Endothelial cell of umbilical vein (primary cell): ENCODE measurements around the gene TPST1. TPM values are rescaled to one million over a fixed set of nuclear protein-coding genes. Genes with fewer than 3 reads are reported as not detected.

ENCODE experiments used
- BruUV-seq: library from RNA; stranded (reverse); fragments of 400-500 nt; replicated peaks from 2 replicates; lab custom pipeline; 2021; lab: Mats Ljungman, UMichigan
- CTCF ChIA-PET: fragments of 300-600, 350-600 bp; sonication (Branson Sonifier 250); formaldehyde crosslinking; loops from one replicate; lab custom pipeline; 2021; ENCODE audit warnings: antibody characterized with exemption, inconsistent platforms; lab: Charles Lee
- POLR2A ChIA-PET: fragments of 300-600, 350-600 bp; sonication (Branson Sonifier 250); formaldehyde crosslinking; loops from one replicate; lab custom pipeline; 2021; ENCODE audit warnings: antibody characterized with exemption, inconsistent platforms; lab: Charles Lee
- DNase-seq: peaks from one replicate; pipeline ENCODE4 v3.0.0-alpha.2; 2011; ENCODE audit warnings: low read depth, low spot score
- FAIRE-seq: peaks from 2 replicates; lab custom pipeline; 2011; peaks lifted over from hg19 to GRCh38; lab: Jason Lieb, UNC
- H2AFZ ChIP-seq: 2 replicates; pipeline ENCODE4 v1.6.0; 2012; ENCODE audit warnings: low read depth, low read length, control low read depth, inconsistent platforms
- H3K27ac ChIP-seq: 2 replicates; pipeline ENCODE4 v1.5.1; 2011; ENCODE audit warnings: low read depth, mild to moderate bottlenecking, control low read depth, low read length, moderate library complexity; ENCODE audit not compliant: insufficient read depth
- H3K27me3 ChIP-seq, 2 experiments: 2 replicates each; pipeline versions ENCODE4 v1.6.0 to v1.6.1; 2011; ENCODE audit warnings: low read length in 2 of 2, mixed read lengths in 1 of 2; ENCODE audit not compliant: control insufficient read depth in 2 of 2, insufficient read depth in 2 of 2
- H3K36me3 ChIP-seq, 2 experiments: 2 replicates in 1 of 2; 3 replicates in 1 of 2; pipeline ENCODE4 v1.5.1; 2011; ENCODE audit warnings: low read length in 2 of 2, mild to moderate bottlenecking in 1 of 2, moderate library complexity in 1 of 2; ENCODE audit not compliant: control insufficient read depth in 2 of 2, insufficient read depth in 2 of 2; ENCODE audit errors: extremely low read depth in 1 of 2
- H3K4me1 ChIP-seq: 3 replicates; pipeline ENCODE4 v1.5.1; 2011; ENCODE audit warnings: mild to moderate bottlenecking, low read length; ENCODE audit not compliant: control insufficient read depth, insufficient read depth; ENCODE audit errors: extremely low read depth
- H3K4me2 ChIP-seq: 2 replicates; pipeline ENCODE4 v1.6.1; 2011; ENCODE audit warnings: low read length, control low read depth, mixed read lengths; ENCODE audit not compliant: insufficient read depth
- H3K4me3 ChIP-seq, 3 experiments: fragments of 200-600 bp in 1 of 3; sonication (generic), shearing (Covaris generic) in 1 of 3; replicated peaks in 1 of 3; 2 replicates each; pipeline ENCODE4 v1.5.1; 2011 to 2016; ENCODE audit warnings: control low read depth in 3 of 3, low read length in 3 of 3, mild to moderate bottlenecking in 2 of 3, inconsistent platforms in 1 of 3, low read depth in 1 of 3, moderate library complexity in 1 of 3; ENCODE audit not compliant: insufficient read depth in 1 of 3
- H3K79me2 ChIP-seq: 2 replicates; pipeline ENCODE4 v1.6.0; 2012; ENCODE audit warnings: low read length, inconsistent platforms; ENCODE audit not compliant: control insufficient read depth, insufficient read depth
- H3K9ac ChIP-seq: replicated peaks from 2 replicates; pipeline ENCODE3; 2011; ENCODE audit warnings: low read length, control low read depth; ENCODE audit not compliant: insufficient read depth; ENCODE audit errors: extremely low read depth
- H3K9me1 ChIP-seq: replicated peaks from 3 replicates; pipeline ENCODE4 v1.6.0; 2011; ENCODE audit warnings: mild to moderate bottlenecking, low read length; ENCODE audit not compliant: control insufficient read depth, insufficient read depth; ENCODE audit errors: extremely low read depth
- H3K9me3 ChIP-seq: replicated peaks from 2 replicates; pipeline ENCODE4 v1.5.1; 2012; ENCODE audit warnings: low read length, inconsistent platforms; ENCODE audit not compliant: control insufficient read depth, insufficient read depth
- H4K20me1 ChIP-seq: replicated peaks from 2 replicates; pipeline ENCODE3; 2011; ENCODE audit warnings: mild to moderate bottlenecking, low read length; ENCODE audit not compliant: control insufficient read depth, insufficient read depth; ENCODE audit errors: extremely low read depth
- CTCF ChIP-seq, 2 donors: IDR thresholded peaks; 1 replicate in 1 of 2; 2 replicates in 1 of 2; pipeline ENCODE4 v1.5.1; 2011; ENCODE audit warnings: low read length in 2 of 2, mild to moderate bottlenecking in 2 of 2, moderate library complexity in 2 of 2, control low read depth in 1 of 2, inconsistent platforms in 1 of 2, low read depth in 1 of 2; ENCODE audit not compliant: insufficient read depth in 1 of 2; ENCODE audit errors: extremely low read depth in 1 of 2
- FOS ChIP-seq: IDR thresholded peaks from 2 replicates; pipeline ENCODE4 v1.6.1; 2011; ENCODE audit warnings: mild to moderate bottlenecking, low read length, moderate library complexity, borderline replicate concordance; ENCODE audit not compliant: insufficient read depth
- MAX ChIP-seq: IDR thresholded peaks from 2 replicates; pipeline ENCODE4 v1.6.1; 2011; ENCODE audit not compliant: insufficient read depth, insufficient read length
- MYC ChIP-seq: IDR thresholded peaks from one replicate; pipeline ENCODE4 v1.6.1; 2011; ENCODE audit warnings: mild to moderate bottlenecking, low read depth, low read length
- dilution Hi-C: fragments of 300-500 bp; cut with MboI; formaldehyde crosslinking; loops from one replicate; pipeline ENCODE4 v1.15.0; 2019; ENCODE audit warnings: low sequenced_read_pairs; ENCODE audit not compliant: extremely low pct_ligation_motif_present
- intact Hi-C: fragments of 100-400 bp; cut with micrococcal nuclease; formaldehyde crosslinking; loops from one replicate; pipeline ENCODE4 v1.10.0; 2022
- polyA plus RNA-seq, 4 experiments: library from polyadenylated mRNA; depleted of rRNA in 3 of 4; stranded (reverse) in 3 of 4; unstranded in 1 of 4; fragments of >200 nt; gene quantifications; 2 replicates each; pipeline versions ENCODE4 v1.2.1 to v1.2.3, GENCODE V29; 2011 to 2012; ENCODE audit warnings: missing spikeins in 1 of 4
- total RNA-seq: library from RNA; stranded (reverse); gene quantifications from 2 replicates; pipeline ENCODE4 v1.2.3, GENCODE V29; 2021

The TPST1 gene
- total and polyA plus RNA-seq, 2 donors (not counting 3 experiments of a cell fraction or from before 2014, with no cell fraction given) = 18.7 to 21.0 TPM

GRCh38 chr7:66238773-66239466 is 33.8 kb downstream of the TPST1 start:
- FAIRE-seq = no peak
- no peak for DNase-seq
- Histone ChIP-seq H3K9ac (no peak overlapping the region), H2AFZ (no peak overlapping the region), H3K9me3 (no peaks in the 10 kb centered on the region), H3K4me2 (no peak overlapping the region), H3K4me1 (no peaks in the 10 kb centered on the region), H4K20me1 (no peaks in the 10 kb centered on the region), H3K9me1 (no peaks in the 10 kb centered on the region), H3K27me3 (no peaks in the 10 kb centered on the region), H3K4me3 (no peak overlapping the region), H3K36me3 (no peaks in the 10 kb centered on the region), H3K79me2 (no peaks in the 10 kb centered on the region), H3K27ac (no peak overlapping the region)
- TF ChIP-seq MAX (no peak), FOS (no peak)
- intact Hi-C loops = no loop called here
- ChIA-PET POLR2A (no interaction called here), CTCF (interaction anchor here (0.8 kb wide), 1 partner anchor 255 kb away, joined by 3 read pairs; no protein-coding TSS in a partner anchor)
- BruUV-seq = no TSS peak
- dilution Hi-C loops = no loop called here

- H3K4me3 ChIP-seq = no peak overlapping the region
- no peaks in the 10 kb centered on the region for H4K20me1 ChIP-seq
- DNase-seq (no peak), FAIRE-seq (no peak)
- no peak overlapping the region for H3K27ac ChIP-seq
- TF ChIP-seq CTCF (IDR thresholded peaks at IDR 0.05; ENCODE audit: extremely low read depth in 1 of 2, insufficient read depth in 1 of 2, low read depth in 1 of 2, low read length in 2 of 2) (no peak), MYC (no peak)
- no peak overlapping the region for H3K9ac ChIP-seq
- H3K4me2 ChIP-seq = no peak overlapping the region
- ChIA-PET CTCF (no interaction called here), POLR2A (no interaction called here)
- no peaks in the 10 kb centered on the region for H3K9me1 ChIP-seq
- no peaks in the 10 kb centered on the region for H3K27me3 ChIP-seq
- no peaks in the 10 kb centered on the region for H3K36me3 ChIP-seq
- no peaks in the 10 kb centered on the region for H3K9me3 ChIP-seq
- no TSS peak for BruUV-seq
- intact Hi-C loops (no loop called here), dilution Hi-C loops (no loop called here)
- no peak overlapping the region for H2AFZ ChIP-seq
- H3K4me1 ChIP-seq = no peaks in the 10 kb centered on the region
- H3K79me2 ChIP-seq = no peaks in the 10 kb centered on the region
These were observed 34.3 kb downstream of the TPST1 start for GRCh38 chr7:66239467-66239856.
